ENCODE data around the gene ANKRD31.
"Not testable (repeated sequence)": the region's sequence is repeated elsewhere in the genome, so short reads cannot be mapped to it uniquely, and the experiment has no call there.

Gene ANKRD31

DNA sequence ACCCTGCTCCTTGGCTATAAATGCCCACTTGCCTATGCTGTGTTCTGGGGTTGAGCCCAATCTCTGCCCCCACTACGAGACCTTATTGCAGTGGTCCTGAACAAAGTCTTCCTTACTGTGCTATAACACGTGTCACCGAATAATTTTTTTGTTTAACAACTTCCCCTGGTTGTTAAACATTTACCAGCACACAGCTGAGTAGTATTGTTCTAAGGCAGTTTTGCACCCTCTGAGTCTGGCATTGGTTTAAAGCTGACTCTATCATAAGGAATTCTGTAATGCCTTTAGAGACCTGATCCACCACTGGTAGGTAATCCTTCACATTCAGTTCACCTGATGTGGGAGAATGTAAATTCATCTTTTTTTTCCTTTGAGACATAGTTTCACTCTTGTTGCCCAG is 25.6 kb upstream of the ANKRD31 start:
- H2AFZ ChIP-seq (ENCODE audit: insufficient read depth, low read length, poor library complexity): no peak overlapping the region

GRCh38 chr5:75260708-75261107 is 24.0 kb upstream of the ANKRD31 start:
- no peak overlapping the region for H3K4me2 ChIP-seq (ENCODE audit: low read length)
- no peaks in the 10 kb centered on the region for H3K27me3 ChIP-seq (ENCODE audit: insufficient read depth, low read length)
- H3K4me3 ChIP-seq (ENCODE audit: low read depth, low read length): no peak overlapping the region
- no peak overlapping the region for H4K8ac ChIP-seq (ENCODE audit: low read depth, low read length)
- no peak overlapping the region for H2AFZ ChIP-seq (ENCODE audit: insufficient read depth, low read length, poor library complexity)
- no peak overlapping the region for H3K23ac ChIP-seq (ENCODE audit: low read length)
- no peak overlapping the region for H4K91ac ChIP-seq (ENCODE audit: low read depth, low read length)
- H2AK5ac ChIP-seq (ENCODE audit: low read length): no peak overlapping the region
- no peaks in the 10 kb centered on the region for H3K4me1 ChIP-seq (ENCODE audit: control insufficient read depth in 1 of 2, insufficient read depth in 2 of 2, low read length in 2 of 2)
- H3K14ac ChIP-seq (ENCODE audit: low read length): no peak overlapping the region
- H3K4ac ChIP-seq (ENCODE audit: low read depth, low read length): no peak overlapping the region
- H3K27ac ChIP-seq (ENCODE audit: low read depth, low read length): no peak overlapping the region
- DNase-seq: no peak
- no peak overlapping the region for H3K9ac ChIP-seq (ENCODE audit: low read length)
- H3K79me2 ChIP-seq (ENCODE audit: control insufficient read depth, insufficient read depth, low read length, poor library complexity): no peaks in the 10 kb centered on the region
- H2BK120ac ChIP-seq (ENCODE audit: insufficient read depth, low read length, poor library complexity): no peak overlapping the region
- no peak overlapping the region for H4K12ac ChIP-seq (ENCODE audit: low read depth, low read length)
- peaks cover 2% of the 10 kb centered on the region for H3K9me3 ChIP-seq (ENCODE audit: insufficient read depth, low read depth, low read length)
- no peaks in the 10 kb centered on the region for H3K79me1 ChIP-seq (ENCODE audit: low read length)
- H3K18ac ChIP-seq (ENCODE audit: low read length): no peak overlapping the region
- no CpG with 5 or more reads among the region's 2 CpGs for WGBS (ENCODE audit: extremely low coverage, insufficient coverage, insufficient read length)
- H2BK12ac ChIP-seq (ENCODE audit: low read length): no peak overlapping the region
- no peaks in the 10 kb centered on the region for H3K36me3 ChIP-seq (ENCODE audit: control insufficient read depth in 1 of 2, insufficient read depth in 2 of 2, low read length in 2 of 2)
- no peak overlapping the region for H2BK5ac ChIP-seq (ENCODE audit: low read depth, low read length, poor library complexity)

More for the DNA sequence above, 25.6 kb upstream of the ANKRD31 start:
- no peak overlapping the region for H3K14ac ChIP-seq (ENCODE audit: low read length)
- no peak overlapping the region for H3K18ac ChIP-seq (ENCODE audit: low read length)
- H3K4ac ChIP-seq (ENCODE audit: low read depth, low read length): no peak overlapping the region
- no peak overlapping the region for H2BK5ac ChIP-seq (ENCODE audit: low read depth, low read length, poor library complexity)
- no peak for DNase-seq
- no peak overlapping the region for H4K8ac ChIP-seq (ENCODE audit: low read depth, low read length)
- H3K4me2 ChIP-seq (ENCODE audit: low read length): no peak overlapping the region
- no peaks in the 10 kb centered on the region for H3K36me3 ChIP-seq (ENCODE audit: control insufficient read depth in 1 of 2, insufficient read depth in 2 of 2, low read length in 2 of 2)
- H2BK12ac ChIP-seq (ENCODE audit: low read length): no peak overlapping the region
- H2AK5ac ChIP-seq (ENCODE audit: low read length): no peak overlapping the region
- no peak overlapping the region for H4K91ac ChIP-seq (ENCODE audit: low read depth, low read length)
- no peak overlapping the region for H3K23ac ChIP-seq (ENCODE audit: low read length)
- no peaks in the 10 kb centered on the region for H3K9me3 ChIP-seq (ENCODE audit: insufficient read depth, low read depth, low read length)
- H3K79me1 ChIP-seq (ENCODE audit: low read length): no peaks in the 10 kb centered on the region
- no peaks in the 10 kb centered on the region for H3K4me1 ChIP-seq (ENCODE audit: control insufficient read depth in 1 of 2, insufficient read depth in 2 of 2, low read length in 2 of 2)
- no peaks in the 10 kb centered on the region for H3K27me3 ChIP-seq (ENCODE audit: insufficient read depth, low read length)
- H4K12ac ChIP-seq (ENCODE audit: low read depth, low read length): no peak overlapping the region
- H3K4me3 ChIP-seq (ENCODE audit: low read depth, low read length): no peak overlapping the region
- H3K9ac ChIP-seq (ENCODE audit: low read length): no peak overlapping the region
- no peaks in the 10 kb centered on the region for H3K79me2 ChIP-seq (ENCODE audit: control insufficient read depth, insufficient read depth, low read length, poor library complexity)
- WGBS (ENCODE audit: extremely low coverage, insufficient coverage, insufficient read length): no CpG with 5 or more reads among the region's 3 CpGs
- H3K27ac ChIP-seq (ENCODE audit: low read depth, low read length): no peak overlapping the region
- H2BK120ac ChIP-seq (ENCODE audit: insufficient read depth, low read length, poor library complexity): no peak overlapping the region

GRCh38 chr5:75250452-75250851 is 13.8 kb upstream of the ANKRD31 start:
- not testable (repeated sequence) for H2BK12ac ChIP-seq (ENCODE audit: low read length); H4K8ac ChIP-seq (ENCODE audit: low read depth, low read length); H3K27me3 ChIP-seq (ENCODE audit: insufficient read depth, low read length); H2BK5ac ChIP-seq (ENCODE audit: low read depth, low read length, poor library complexity); DNase-seq; H3K9ac ChIP-seq (ENCODE audit: low read length); H3K4me3 ChIP-seq (ENCODE audit: low read depth, low read length); H3K23ac ChIP-seq (ENCODE audit: low read length); H4K12ac ChIP-seq (ENCODE audit: low read depth, low read length); H3K14ac ChIP-seq (ENCODE audit: low read length); H3K4me1 ChIP-seq (ENCODE audit: control insufficient read depth in 1 of 2, insufficient read depth in 2 of 2, low read length in 2 of 2); H2BK120ac ChIP-seq (ENCODE audit: insufficient read depth, low read length, poor library complexity); H3K9me3 ChIP-seq (ENCODE audit: insufficient read depth, low read depth, low read length); H3K27ac ChIP-seq (ENCODE audit: low read depth, low read length); H3K79me1 ChIP-seq (ENCODE audit: low read length); H2AK5ac ChIP-seq (ENCODE audit: low read length); H3K18ac ChIP-seq (ENCODE audit: low read length); H3K36me3 ChIP-seq (ENCODE audit: control insufficient read depth in 1 of 2, insufficient read depth in 2 of 2, low read length in 2 of 2); H3K79me2 ChIP-seq (ENCODE audit: control insufficient read depth, insufficient read depth, low read length, poor library complexity); H3K4me2 ChIP-seq (ENCODE audit: low read length); H2AFZ ChIP-seq (ENCODE audit: insufficient read depth, low read length, poor library complexity); H4K91ac ChIP-seq (ENCODE audit: low read depth, low read length); H3K4ac ChIP-seq (ENCODE audit: low read depth, low read length)
- WGBS (ENCODE audit: extremely low coverage, insufficient coverage, insufficient read length): no CpG with 5 or more reads among the region's 4 CpGs

DNA sequence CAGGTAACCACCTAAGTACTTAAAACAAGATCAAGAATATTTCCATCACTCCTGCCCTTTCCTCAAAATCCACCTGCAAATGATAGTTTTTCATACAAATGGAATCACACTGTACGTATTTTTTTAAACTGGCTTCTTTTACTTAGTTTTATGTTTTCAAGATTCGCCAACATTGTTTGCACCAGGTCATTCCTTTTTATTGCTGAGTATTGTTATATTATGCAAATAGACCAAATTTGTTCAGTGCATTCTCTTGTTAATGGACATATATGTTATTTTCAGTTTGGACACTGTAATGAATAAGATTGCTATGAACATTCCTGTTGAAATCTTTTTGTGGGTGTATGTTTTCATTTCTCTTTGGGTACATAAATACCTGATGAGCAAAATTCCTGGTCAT is 8.3 kb upstream of the ANKRD31 start:
- Histone ChIP-seq H3K79me2 (ENCODE audit: control insufficient read depth, insufficient read depth, low read length, poor library complexity) (peaks cover 2% of the 10 kb centered on the region), H4K91ac (ENCODE audit: low read depth, low read length) (no peak overlapping the region), H3K4me1 (ENCODE audit: control insufficient read depth in 1 of 2, insufficient read depth in 2 of 2, low read length in 2 of 2) (peaks cover 14 to 18% of the 10 kb centered on the region in 2 experiments), H3K79me1 (ENCODE audit: low read length) (peaks cover 11% of the 10 kb centered on the region), H2AFZ (ENCODE audit: insufficient read depth, low read length, poor library complexity) (no peak overlapping the region), H3K36me3 (ENCODE audit: control insufficient read depth in 1 of 2, insufficient read depth in 2 of 2, low read length in 2 of 2) (peaks cover 0 to 1% of the 10 kb centered on the region in 2 experiments), H3K18ac (ENCODE audit: low read length) (no peak overlapping the region), H3K4me2 (ENCODE audit: low read length) (no peak overlapping the region), H3K9me3 (ENCODE audit: insufficient read depth, low read depth, low read length) (peaks cover 2% of the 10 kb centered on the region), H2BK5ac (ENCODE audit: low read depth, low read length, poor library complexity) (no peak overlapping the region), H3K23ac (ENCODE audit: low read length) (no peak overlapping the region), H3K27me3 (ENCODE audit: insufficient read depth, low read length) (no peaks in the 10 kb centered on the region), H4K12ac (ENCODE audit: low read depth, low read length) (no peak overlapping the region), H4K8ac (ENCODE audit: low read depth, low read length) (no peak overlapping the region), H2AK5ac (ENCODE audit: low read length) (no peak overlapping the region), H3K9ac (ENCODE audit: low read length) (no peak overlapping the region), H3K4ac (ENCODE audit: low read depth, low read length) (no peak overlapping the region), H3K27ac (ENCODE audit: low read depth, low read length) (no peak overlapping the region), H2BK12ac (ENCODE audit: low read length) (no peak overlapping the region), H3K4me3 (ENCODE audit: low read depth, low read length) (no peak overlapping the region), H3K14ac (ENCODE audit: low read length) (no peak overlapping the region), H2BK120ac (ENCODE audit: insufficient read depth, low read length, poor library complexity) (no peak overlapping the region)
- DNase-seq: no peak
- no CpG with 5 or more reads among the region's 2 CpGs for WGBS (ENCODE audit: extremely low coverage, insufficient coverage, insufficient read length)
